Endothelial cell of umbilical vein (primary cell): ENCODE results near the gene TLE3. TPM values are rescaled to one million over a fixed set of nuclear protein-coding genes. Genes with fewer than 3 reads are reported as not detected.

Experiments
- BruUV-seq: library from RNA; stranded (reverse); fragments of 400-500 nt; replicated peaks from 2 replicates; lab custom pipeline; 2021; lab: Mats Ljungman, UMichigan
- CTCF ChIA-PET: fragments of 300-600, 350-600 bp; sonication (Branson Sonifier 250); formaldehyde crosslinking; loops from one replicate; lab custom pipeline; 2021; ENCODE audit warnings: antibody characterized with exemption, inconsistent platforms; lab: Charles Lee
- POLR2A ChIA-PET: fragments of 300-600, 350-600 bp; sonication (Branson Sonifier 250); formaldehyde crosslinking; loops from one replicate; lab custom pipeline; 2021; ENCODE audit warnings: antibody characterized with exemption, inconsistent platforms; lab: Charles Lee
- DNase-seq: peaks from one replicate; pipeline ENCODE4 v3.0.0-alpha.2; 2011; ENCODE audit warnings: low read depth, low spot score
- FAIRE-seq: peaks from 2 replicates; lab custom pipeline; 2011; peaks lifted over from hg19 to GRCh38; lab: Jason Lieb, UNC
- H2AFZ ChIP-seq: 2 replicates; pipeline ENCODE4 v1.6.0; 2012; ENCODE audit warnings: low read depth, low read length, control low read depth, inconsistent platforms
- H3K27ac ChIP-seq: 2 replicates; pipeline ENCODE4 v1.5.1; 2011; ENCODE audit warnings: low read depth, mild to moderate bottlenecking, control low read depth, low read length, moderate library complexity; ENCODE audit not compliant: insufficient read depth
- H3K27me3 ChIP-seq, 2 experiments: 2 replicates each; pipeline versions ENCODE4 v1.6.0 to v1.6.1; 2011; ENCODE audit warnings: low read length in 2 of 2, mixed read lengths in 1 of 2; ENCODE audit not compliant: control insufficient read depth in 2 of 2, insufficient read depth in 2 of 2
- H3K36me3 ChIP-seq, 2 experiments: 2 replicates in 1 of 2; 3 replicates in 1 of 2; pipeline ENCODE4 v1.5.1; 2011; ENCODE audit warnings: low read length in 2 of 2, mild to moderate bottlenecking in 1 of 2, moderate library complexity in 1 of 2; ENCODE audit not compliant: control insufficient read depth in 2 of 2, insufficient read depth in 2 of 2; ENCODE audit errors: extremely low read depth in 1 of 2
- H3K4me1 ChIP-seq: 3 replicates; pipeline ENCODE4 v1.5.1; 2011; ENCODE audit warnings: mild to moderate bottlenecking, low read length; ENCODE audit not compliant: control insufficient read depth, insufficient read depth; ENCODE audit errors: extremely low read depth
- H3K4me2 ChIP-seq: 2 replicates; pipeline ENCODE4 v1.6.1; 2011; ENCODE audit warnings: low read length, control low read depth, mixed read lengths; ENCODE audit not compliant: insufficient read depth
- H3K4me3 ChIP-seq, 3 experiments: fragments of 200-600 bp in 1 of 3; sonication (generic), shearing (Covaris generic) in 1 of 3; replicated peaks in 1 of 3; 2 replicates each; pipeline ENCODE4 v1.5.1; 2011 to 2016; ENCODE audit warnings: control low read depth in 3 of 3, low read length in 3 of 3, mild to moderate bottlenecking in 2 of 3, inconsistent platforms in 1 of 3, low read depth in 1 of 3, moderate library complexity in 1 of 3; ENCODE audit not compliant: insufficient read depth in 1 of 3
- H3K79me2 ChIP-seq: 2 replicates; pipeline ENCODE4 v1.6.0; 2012; ENCODE audit warnings: low read length, inconsistent platforms; ENCODE audit not compliant: control insufficient read depth, insufficient read depth
- H3K9ac ChIP-seq: replicated peaks from 2 replicates; pipeline ENCODE3; 2011; ENCODE audit warnings: low read length, control low read depth; ENCODE audit not compliant: insufficient read depth; ENCODE audit errors: extremely low read depth
- H3K9me1 ChIP-seq: replicated peaks from 3 replicates; pipeline ENCODE4 v1.6.0; 2011; ENCODE audit warnings: mild to moderate bottlenecking, low read length; ENCODE audit not compliant: control insufficient read depth, insufficient read depth; ENCODE audit errors: extremely low read depth
- H3K9me3 ChIP-seq: replicated peaks from 2 replicates; pipeline ENCODE4 v1.5.1; 2012; ENCODE audit warnings: low read length, inconsistent platforms; ENCODE audit not compliant: control insufficient read depth, insufficient read depth
- H4K20me1 ChIP-seq: replicated peaks from 2 replicates; pipeline ENCODE3; 2011; ENCODE audit warnings: mild to moderate bottlenecking, low read length; ENCODE audit not compliant: control insufficient read depth, insufficient read depth; ENCODE audit errors: extremely low read depth
- CTCF ChIP-seq, 2 donors: IDR thresholded peaks; 1 replicate in 1 of 2; 2 replicates in 1 of 2; pipeline ENCODE4 v1.5.1; 2011; ENCODE audit warnings: low read length in 2 of 2, mild to moderate bottlenecking in 2 of 2, moderate library complexity in 2 of 2, control low read depth in 1 of 2, inconsistent platforms in 1 of 2, low read depth in 1 of 2; ENCODE audit not compliant: insufficient read depth in 1 of 2; ENCODE audit errors: extremely low read depth in 1 of 2
- EZH2 ChIP-seq: IDR thresholded peaks from 2 replicates; pipeline ENCODE4 v1.6.1; 2012; ENCODE audit warnings: borderline replicate concordance, low read depth, mild to moderate bottlenecking, moderate library complexity, low read length, inconsistent platforms; ENCODE audit not compliant: severe bottlenecking
- FOS ChIP-seq: IDR thresholded peaks from 2 replicates; pipeline ENCODE4 v1.6.1; 2011; ENCODE audit warnings: mild to moderate bottlenecking, low read length, moderate library complexity, borderline replicate concordance; ENCODE audit not compliant: insufficient read depth
- GATA2 ChIP-seq: IDR thresholded peaks from 2 replicates; pipeline ENCODE4 v1.7.0; 2011; ENCODE audit warnings: low read depth, mild to moderate bottlenecking, moderate library complexity, mixed read lengths, low read length; ENCODE audit not compliant: insufficient read length, insufficient read depth
- JUN ChIP-seq: IDR thresholded peaks from 2 replicates; pipeline ENCODE4 v1.6.1; 2011; ENCODE audit warnings: borderline replicate concordance, low read depth; ENCODE audit not compliant: insufficient read length, insufficient read depth
- MAX ChIP-seq: IDR thresholded peaks from 2 replicates; pipeline ENCODE4 v1.6.1; 2011; ENCODE audit not compliant: insufficient read depth, insufficient read length
- MYC ChIP-seq: IDR thresholded peaks from one replicate; pipeline ENCODE4 v1.6.1; 2011; ENCODE audit warnings: mild to moderate bottlenecking, low read depth, low read length
- POLR2A ChIP-seq: IDR thresholded peaks from 2 replicates; pipeline ENCODE4 v1.6.1; 2012; ENCODE audit warnings: low read depth, mild to moderate bottlenecking, control low read depth, low read length
- POLR2AphosphoS5 ChIP-seq: IDR thresholded peaks from 2 replicates; pipeline ENCODE4 v1.6.1; 2012; ENCODE audit warnings: low read depth, mild to moderate bottlenecking, control low read depth, low read length, moderate library complexity; ENCODE audit not compliant: insufficient read depth
- dilution Hi-C: fragments of 300-500 bp; cut with MboI; formaldehyde crosslinking; loops from one replicate; pipeline ENCODE4 v1.15.0; 2019; ENCODE audit warnings: low sequenced_read_pairs; ENCODE audit not compliant: extremely low pct_ligation_motif_present
- intact Hi-C: fragments of 100-400 bp; cut with micrococcal nuclease; formaldehyde crosslinking; loops from one replicate; pipeline ENCODE4 v1.10.0; 2022
- polyA plus RNA-seq, 4 experiments: library from polyadenylated mRNA; depleted of rRNA in 3 of 4; stranded (reverse) in 3 of 4; unstranded in 1 of 4; fragments of >200 nt; gene quantifications; 2 replicates each; pipeline versions ENCODE4 v1.2.1 to v1.2.3, GENCODE V29; 2011 to 2012; ENCODE audit warnings: missing spikeins in 1 of 4
- total RNA-seq: library from RNA; stranded (reverse); gene quantifications from 2 replicates; pipeline ENCODE4 v1.2.3, GENCODE V29; 2021

The TLE3 gene
- total and polyA plus RNA-seq, 2 donors (not counting 3 experiments of a cell fraction or from before 2014, with no cell fraction given) = 40.5 to 56.9 TPM

- intact Hi-C loops = no loop called here
- no peaks in the 10 kb centered on the region for H3K9me1 ChIP-seq
- TF ChIP-seq GATA2 (no peak), MYC (no peak), MAX (no peak), POLR2AphosphoS5 (no peak), JUN (no peak), POLR2A (no peak)
- H3K4me3 ChIP-seq = no peak overlapping the region
- no peak overlapping the region for H3K9ac ChIP-seq
- peaks cover 17 to 20% of the 10 kb centered on the region in 2 experiments for H3K27me3 ChIP-seq
- DNase-seq (no peak), FAIRE-seq (no peak)
- H3K9me3 ChIP-seq = no peaks in the 10 kb centered on the region
- no peak overlapping the region for H3K27ac ChIP-seq
- no peaks in the 10 kb centered on the region for H3K4me1 ChIP-seq
- ChIA-PET POLR2A (no interaction called here), CTCF (no interaction called here)
- no peak overlapping the region for H2AFZ ChIP-seq
- dilution Hi-C loops = no loop called here
- no peaks in the 10 kb centered on the region for H3K36me3 ChIP-seq
- H3K4me2 ChIP-seq = no peak overlapping the region
- H3K79me2 ChIP-seq = no peaks in the 10 kb centered on the region
- H4K20me1 ChIP-seq = no peaks in the 10 kb centered on the region
- BruUV-seq = no TSS peak
Observed at GRCh38 chr15:70035719-70036077, 62.0 kb downstream of the TLE3 start.

GRCh38 chr15:70035051-70035718, 62.5 kb downstream of the TLE3 start:
- Histone ChIP-seq H3K36me3 (no peaks in the 10 kb centered on the region), H3K9me1 (no peaks in the 10 kb centered on the region), H3K27me3 (peaks cover 15 to 17% of the 10 kb centered on the region in 2 experiments), H3K4me2 (no peak overlapping the region), H3K27ac (no peak overlapping the region), H2AFZ (no peak overlapping the region), H3K4me3 (no peak overlapping the region), H3K9ac (no peak overlapping the region), H3K4me1 (no peaks in the 10 kb centered on the region), H3K9me3 (no peaks in the 10 kb centered on the region), H3K79me2 (no peaks in the 10 kb centered on the region), H4K20me1 (no peaks in the 10 kb centered on the region)
- BruUV-seq = no TSS peak
- ChIA-PET CTCF (no interaction called here), POLR2A (no interaction called here)
- intact Hi-C loops = no loop called here
- no peak for DNase-seq
- dilution Hi-C loops = no loop called here
- FAIRE-seq = no peak
- TF ChIP-seq CTCF (IDR thresholded peaks at IDR 0.05; ENCODE audit: extremely low read depth in 1 of 2, insufficient read depth in 1 of 2, low read depth in 1 of 2, low read length in 2 of 2) (no peak), POLR2AphosphoS5 (no peak), EZH2 (no peak), MYC (no peak), FOS (no peak)
